Measurements from ENCODE around the gene HES2. TPM values are rescaled to one million over a fixed set of nuclear protein-coding genes. Genes with fewer than 3 reads are reported as not detected.

The HES2 gene
- total RNA-seq, 1 experiment from 2014 or later, result 1.2 TPM

DNA sequence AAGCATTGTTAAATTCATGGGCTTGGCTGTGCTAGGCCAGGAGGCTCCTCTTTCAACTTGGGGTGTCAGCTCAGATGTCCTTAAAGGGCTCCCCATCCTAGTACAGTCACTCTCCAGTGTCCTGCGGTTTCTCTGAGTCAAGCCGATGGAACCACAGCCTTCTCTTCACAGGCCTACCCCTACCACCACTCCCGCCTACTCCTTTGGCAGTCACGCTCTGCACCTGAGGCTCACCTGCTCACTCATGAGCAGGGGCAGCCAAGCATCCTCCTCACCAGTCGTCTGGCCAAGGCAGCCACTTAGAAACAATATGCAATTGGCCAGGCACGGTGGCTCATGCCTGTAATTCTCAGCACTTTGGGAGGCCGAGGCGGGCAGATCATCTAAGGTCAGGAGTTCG is 29.7 kb downstream of the HES2 start:
- Histone ChIP-seq H3K4me1 (ENCODE audit: insufficient read depth, low read length) (peaks cover 4% of the 10 kb centered on the region; the same call in 1 of the 2 replicates), H3K4me2 (ENCODE audit: insufficient read depth, insufficient read length, low read length) (no peak overlapping the region), H3K14ac (ENCODE audit: insufficient read depth, low read length) (no peak overlapping the region), H3K9ac (ENCODE audit: extremely low read depth, insufficient read length, low read length) (no peak overlapping the region), H3K9me3 (ENCODE audit: control insufficient read depth, low read depth, low read length) (no peaks in the 10 kb centered on the region), H2BK12ac (ENCODE audit: insufficient read length, low read depth, low read length) (no peak overlapping the region), H4K91ac (ENCODE audit: insufficient read length, low read depth, low read length) (no peak overlapping the region), H2BK5ac (ENCODE audit: insufficient read length, low read length) (no peak overlapping the region), H4K5ac (ENCODE audit: insufficient read length, low read depth, low read length) (no peak overlapping the region), H3K79me2 (ENCODE audit: insufficient read depth, low read length) (peaks cover 22% of the 10 kb centered on the region; the same call in 1 of the 2 replicates), H2AK5ac (ENCODE audit: insufficient read length, low read length) (no peak overlapping the region), H3K56ac (ENCODE audit: insufficient read length, low read depth, low read length) (no peak overlapping the region), H3K79me1 (ENCODE audit: insufficient read depth, low read depth, low read length, poor library complexity, severe bottlenecking) (peaks cover 2% of the 10 kb centered on the region), H3T11ph (ENCODE audit: low read length) (no peak overlapping the region), H3K18ac (ENCODE audit: insufficient read length, low read depth, low read length) (no peak overlapping the region), H3K4ac (ENCODE audit: low read depth, low read length) (no peak overlapping the region), H2BK120ac (ENCODE audit: low read depth, low read length, poor library complexity, severe bottlenecking) (no peak overlapping the region), H3K23ac (ENCODE audit: insufficient read length, low read depth, low read length) (no peak overlapping the region), H2AFZ (ENCODE audit: low read length) (no peak overlapping the region), H4K20me1 (ENCODE audit: control insufficient read depth, insufficient read depth, insufficient read length) (no peaks in the 10 kb centered on the region), H2BK20ac (ENCODE audit: low read depth, low read length, poor library complexity, severe bottlenecking) (no peak overlapping the region), H2BK15ac (ENCODE audit: low read depth, low read length) (no peak overlapping the region), H3K27me3 (ENCODE audit: insufficient read depth, low read length) (no peaks in the 10 kb centered on the region), H3K23me2 (ENCODE audit: insufficient read length, low read depth, low read length, poor library complexity, severe bottlenecking) (peaks cover 11% of the 10 kb centered on the region), H3K27ac (ENCODE audit: insufficient read length, low read depth, low read length) (no peak overlapping the region), H4K8ac (replicated peaks; ENCODE audit: insufficient read length, low read depth, low read length) (no peak overlapping the region)
- peaks cover 5 to 13% (median 12%) of the 10 kb centered on the region in 3 experiments for H3K36me3 Mint-ChIP-seq (ENCODE audit: insufficient read depth in 1 of 3, low read depth in 3 of 3)
- H3K4me1 Mint-ChIP-seq, result peaks cover 40 to 41% of the 10 kb centered on the region in 2 experiments
- no peak for DNase-seq
- H3K27ac Mint-ChIP-seq, result peak overlapping the region in 1 of 3 experiments; percentile 50; a peak in 2 of 7 replicates
- TF ChIP-seq CTCF (conservative IDR thresholded peaks at IDR 0.05), result no peak
- H3K4me3 Mint-ChIP-seq, result 0 out of 5 replicates have a peak overlapping the region, but pooled peaks of 1 of the 2 experiments have one; percentile 32
- H3K9me3 Mint-ChIP-seq, result no peaks in the 10 kb centered on the region
- H3K27me3 Mint-ChIP-seq (ENCODE audit: low read depth), result peaks cover 8% of the 10 kb centered on the region; the same call in 1 of the 2 replicates
- WGBS (ENCODE audit: extremely low coverage, insufficient read length, low lambda C conversion rate), result no CpG with 5 or more reads among the region's 9 CpGs
